ENCODE data around the gene NFIX.

Gene NFIX

DNA sequence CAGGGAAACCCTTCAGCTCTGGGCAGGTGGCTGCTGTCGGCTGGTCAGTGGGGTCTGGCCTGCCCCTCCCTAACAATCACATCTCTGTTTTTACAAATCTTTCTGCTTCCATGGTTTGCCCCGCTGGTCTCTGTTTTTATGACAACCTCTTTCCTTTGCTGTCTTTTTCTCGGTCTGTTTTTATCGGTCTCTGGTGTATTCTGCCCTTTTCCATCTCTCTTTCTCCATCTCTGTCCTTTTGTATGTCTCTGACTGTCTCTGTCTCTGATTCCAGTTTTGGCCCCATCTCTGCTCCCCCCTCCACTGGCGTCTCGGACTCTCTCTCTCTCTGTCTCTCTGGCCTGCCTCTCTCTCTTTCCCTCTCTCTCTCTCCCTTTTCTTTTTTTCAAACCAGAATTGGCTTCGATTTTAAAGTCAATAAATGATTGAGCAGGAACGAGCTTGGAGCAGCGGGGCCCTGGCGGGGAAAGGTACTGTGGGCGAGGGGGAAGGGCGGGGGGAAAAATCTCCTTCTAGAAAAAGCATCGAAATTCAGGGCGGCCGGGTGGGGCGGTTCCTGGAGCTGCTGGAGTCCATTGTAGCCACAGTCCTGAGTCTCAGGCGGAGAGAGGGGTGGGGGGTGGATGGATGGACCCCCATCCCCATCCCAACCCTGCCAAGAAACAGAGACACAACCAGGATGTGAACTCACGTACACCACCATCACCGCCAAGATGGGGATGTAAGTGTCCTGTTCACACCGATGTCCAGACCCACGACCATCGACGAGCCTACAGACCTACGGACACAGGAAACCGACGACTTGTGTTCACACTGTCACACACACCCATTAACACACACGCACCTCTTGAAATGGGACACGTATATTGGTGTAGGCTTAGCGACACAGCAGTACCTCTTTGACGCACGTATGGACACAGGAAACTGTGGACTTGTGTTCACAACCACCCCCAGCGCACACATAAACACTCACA, 3.0 kb downstream of the NFIX start:
- peak overlapping the region; percentile 88 for H3K4me3 ChIP-seq (ENCODE audit: low read length)
- TF ChIP-seq, protein P1, sequence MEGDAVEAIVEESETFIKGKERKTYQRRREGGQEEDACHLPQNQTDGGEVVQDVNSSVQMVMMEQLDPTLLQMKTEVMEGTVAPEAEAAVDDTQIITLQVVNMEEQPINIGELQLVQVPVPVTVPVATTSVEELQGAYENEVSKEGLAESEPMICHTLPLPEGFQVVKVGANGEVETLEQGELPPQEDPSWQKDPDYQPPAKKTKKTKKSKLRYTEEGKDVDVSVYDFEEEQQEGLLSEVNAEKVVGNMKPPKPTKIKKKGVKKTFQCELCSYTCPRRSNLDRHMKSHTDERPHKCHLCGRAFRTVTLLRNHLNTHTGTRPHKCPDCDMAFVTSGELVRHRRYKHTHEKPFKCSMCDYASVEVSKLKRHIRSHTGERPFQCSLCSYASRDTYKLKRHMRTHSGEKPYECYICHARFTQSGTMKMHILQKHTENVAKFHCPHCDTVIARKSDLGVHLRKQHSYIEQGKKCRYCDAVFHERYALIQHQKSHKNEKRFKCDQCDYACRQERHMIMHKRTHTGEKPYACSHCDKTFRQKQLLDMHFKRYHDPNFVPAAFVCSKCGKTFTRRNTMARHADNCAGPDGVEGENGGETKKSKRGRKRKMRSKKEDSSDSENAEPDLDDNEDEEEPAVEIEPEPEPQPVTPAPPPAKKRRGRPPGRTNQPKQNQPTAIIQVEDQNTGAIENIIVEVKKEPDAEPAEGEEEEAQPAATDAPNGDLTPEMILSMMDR (conservative IDR thresholded peaks at IDR 0.05; ENCODE audit: low read length), result no peak
- DNase-seq (ENCODE audit: low read depth), result no peak

DNA sequence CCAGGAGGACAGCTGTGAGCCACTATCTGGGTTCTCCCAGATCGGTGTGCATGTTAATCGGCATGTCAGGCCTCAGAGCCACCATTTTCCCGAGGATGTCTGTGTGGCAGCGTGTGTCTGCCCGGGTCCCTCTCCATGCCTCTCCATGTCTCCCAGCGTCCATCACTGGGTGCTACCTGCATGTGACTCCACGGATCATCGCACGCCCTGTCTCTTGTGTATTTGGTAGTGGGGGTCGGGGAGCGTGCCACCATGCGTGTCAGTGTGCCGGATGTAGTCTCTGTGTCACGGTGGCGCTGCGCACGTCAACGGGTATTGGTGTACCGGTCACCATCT, 5.9 kb downstream of the NFIX start:
- TF ChIP-seq, protein P1 (conservative IDR thresholded peaks at IDR 0.05; ENCODE audit: low read length), result no peak
- no peak for DNase-seq (ENCODE audit: low read depth)
- peak overlapping the region; percentile 45 for H3K4me3 ChIP-seq (ENCODE audit: low read length)

DNA sequence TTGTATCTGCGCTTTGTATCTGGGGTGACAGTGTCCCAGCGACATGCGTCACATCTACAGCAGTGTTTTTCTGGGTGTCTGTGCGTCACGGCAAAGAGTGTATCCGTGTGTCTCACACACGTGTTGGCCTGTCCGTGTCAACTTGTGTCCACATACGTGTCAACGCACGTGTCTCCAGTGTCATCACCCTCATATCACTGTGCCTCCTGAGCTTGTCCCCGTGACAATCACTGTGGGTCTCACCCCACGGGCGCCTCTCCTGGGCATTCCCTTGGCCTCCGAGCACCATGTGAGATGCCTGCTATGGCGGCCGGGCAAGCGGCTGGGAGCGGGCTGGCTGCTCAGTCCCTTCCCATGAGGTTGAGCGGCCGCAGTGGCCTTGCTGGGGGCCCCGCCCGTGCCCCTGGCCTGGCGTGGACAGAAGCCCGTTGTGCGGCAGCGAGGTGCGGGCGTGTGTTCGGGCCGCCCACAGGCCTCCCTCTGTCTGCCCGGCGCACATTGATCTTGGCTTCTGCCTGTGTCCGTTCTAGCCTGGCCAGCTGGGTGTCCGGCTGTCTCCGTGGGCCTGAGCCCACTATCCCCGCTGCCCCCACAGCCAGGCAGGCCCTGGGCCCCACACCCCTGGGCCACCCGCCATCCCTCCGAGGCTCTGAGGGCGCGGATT, 6.4 kb downstream of the NFIX start:
- peak; percentile 43 for DNase-seq (ENCODE audit: low read depth)
- TF ChIP-seq, protein P1 (conservative IDR thresholded peaks at IDR 0.05; ENCODE audit: low read length), result no peak
- H3K4me3 ChIP-seq (ENCODE audit: low read length), result peak overlapping the region; percentile 45

DNA sequence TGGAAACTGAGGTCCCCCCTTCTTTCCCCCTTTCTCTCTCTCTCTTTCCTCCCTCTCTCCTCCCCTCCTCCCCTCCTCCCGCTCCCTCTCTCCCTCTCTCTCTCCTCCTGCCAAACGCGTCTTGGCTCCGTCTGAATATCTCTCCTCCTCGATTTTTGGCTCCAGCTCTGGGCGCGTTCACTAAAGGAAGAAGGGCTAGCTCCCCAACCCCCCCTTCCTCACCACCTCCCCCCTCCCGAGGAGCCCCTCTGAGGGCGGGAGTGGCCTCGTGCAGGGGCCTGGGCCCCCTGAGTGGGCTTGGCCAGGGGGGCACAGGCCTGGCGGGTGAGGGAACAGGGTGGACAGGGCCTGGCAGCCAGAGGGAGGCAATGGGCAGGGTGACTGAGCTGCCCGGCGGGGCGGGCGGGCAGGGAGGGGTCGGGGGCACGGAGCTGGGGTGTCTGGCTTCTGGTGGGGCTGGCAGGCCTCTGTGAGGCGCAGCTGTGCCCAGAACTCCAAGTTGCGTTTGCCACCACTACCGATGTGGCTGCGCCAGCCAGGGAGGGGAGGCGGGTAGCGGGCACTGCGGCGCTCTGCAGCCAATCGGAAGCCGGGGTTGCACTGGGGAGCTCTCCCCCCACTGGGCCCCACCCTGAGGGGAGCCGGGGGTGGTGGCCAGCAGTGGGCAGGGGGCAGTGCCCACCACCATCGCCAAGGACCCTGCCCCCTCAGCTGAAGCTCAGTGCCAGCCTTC, 7.1 kb downstream of the NFIX start:
- peak; percentile 76 for DNase-seq (ENCODE audit: low read depth)
- peak overlapping the region; percentile 45 for H3K4me3 ChIP-seq (ENCODE audit: low read length)
- TF ChIP-seq, protein P1 (conservative IDR thresholded peaks at IDR 0.05; ENCODE audit: low read length), result no peak

DNA sequence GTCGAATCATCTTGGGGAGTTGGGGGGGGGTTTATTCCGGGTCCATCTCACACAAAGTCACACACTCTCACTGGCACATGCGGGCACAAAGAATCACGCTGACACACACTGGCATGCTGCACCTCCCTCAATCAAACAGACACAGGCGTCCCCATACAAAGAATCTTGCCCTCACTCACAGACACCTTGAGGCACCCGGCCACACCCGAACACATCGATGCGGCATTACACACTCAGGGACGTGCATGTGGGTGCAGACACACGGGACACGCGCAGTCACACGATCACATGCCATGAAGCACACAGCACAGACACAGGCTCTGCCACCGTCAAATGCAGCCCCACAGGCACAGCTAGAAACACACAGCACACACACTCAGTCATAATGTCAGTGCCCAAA, 7.8 kb downstream of the NFIX start:
- DNase-seq (ENCODE audit: low read depth), result no peak
- H3K4me3 ChIP-seq (ENCODE audit: low read length), result peak overlapping the region; percentile 45; the same call in 1 of the 2 replicates
- TF ChIP-seq, protein P1 (conservative IDR thresholded peaks at IDR 0.05; ENCODE audit: low read length), result no peak

DNA sequence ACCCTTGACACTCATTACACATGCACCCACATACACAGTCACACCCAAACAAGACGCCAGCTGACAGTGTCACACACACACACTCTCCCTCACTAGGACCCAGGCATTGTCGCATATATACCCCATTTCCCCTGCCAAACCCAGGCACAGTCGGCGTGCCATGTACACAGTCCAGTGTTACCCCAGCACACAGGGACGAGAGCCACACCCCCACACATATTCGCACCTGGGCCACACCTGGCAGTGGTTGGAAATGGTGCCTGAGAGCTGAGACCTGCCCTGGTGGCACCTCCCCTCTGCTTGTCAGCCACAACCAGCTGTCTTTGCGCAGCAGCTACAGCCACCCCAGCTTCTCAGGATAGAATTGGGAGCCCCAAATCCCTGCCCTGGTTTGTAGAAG, 9.0 kb downstream of the NFIX start:
- TF ChIP-seq, protein P1 (conservative IDR thresholded peaks at IDR 0.05; ENCODE audit: low read length), result no peak
- no peak for DNase-seq (ENCODE audit: low read depth)
- H3K4me3 ChIP-seq (ENCODE audit: low read length), result no peak overlapping the region

All from AG10803 (cell line).